Measurements from ENCODE around the gene FNDC3A. TPM values are rescaled to one million over a fixed set of nuclear protein-coding genes. Genes with fewer than 3 reads are reported as not detected.

The FNDC3A gene
- total and polyA plus RNA-seq, 9 of the 15 experiments (the other 6 are each of a cell fraction or from before 2014, with no cell fraction given): 4.1 to 22.0 (median 13.5) TPM

DNA sequence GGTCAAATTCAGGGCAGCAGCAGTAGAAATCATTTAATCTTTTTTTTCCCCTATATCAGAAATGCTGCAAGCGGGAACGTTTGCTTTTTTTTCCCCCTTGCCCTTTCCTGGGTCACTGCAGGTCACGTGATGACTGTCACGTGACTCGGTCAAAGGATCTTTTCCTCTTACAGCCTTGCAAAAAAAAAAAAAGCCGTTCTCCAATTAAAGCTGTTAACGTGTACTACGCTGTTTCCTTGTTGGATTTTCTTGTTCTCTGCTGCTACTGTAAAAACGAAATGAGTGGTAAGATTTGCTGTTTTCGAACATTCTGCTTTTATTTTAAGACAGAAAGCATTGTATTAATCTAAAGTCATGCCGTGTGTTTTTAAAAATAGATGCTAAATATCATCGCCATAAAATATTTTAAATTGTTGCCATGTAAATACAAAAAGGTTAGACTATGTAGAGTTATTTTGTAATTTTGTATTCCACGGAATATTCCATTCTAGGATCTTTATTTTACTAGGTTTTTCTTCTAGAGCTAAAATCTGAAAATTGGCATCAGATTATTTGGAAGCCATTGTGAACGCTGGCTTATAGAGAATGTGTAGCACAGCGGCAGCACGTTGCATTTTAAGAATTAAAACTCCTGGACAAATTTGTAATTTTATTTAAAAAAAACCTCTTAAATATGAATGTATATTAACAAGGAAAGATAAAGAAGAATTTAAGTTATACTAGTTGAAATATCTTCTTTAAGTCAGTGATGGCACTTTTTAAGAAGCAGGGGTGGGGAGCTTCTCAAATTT, 134.6 kb downstream of the FNDC3A start (continued):
- TF ChIP-seq, protein P1, sequence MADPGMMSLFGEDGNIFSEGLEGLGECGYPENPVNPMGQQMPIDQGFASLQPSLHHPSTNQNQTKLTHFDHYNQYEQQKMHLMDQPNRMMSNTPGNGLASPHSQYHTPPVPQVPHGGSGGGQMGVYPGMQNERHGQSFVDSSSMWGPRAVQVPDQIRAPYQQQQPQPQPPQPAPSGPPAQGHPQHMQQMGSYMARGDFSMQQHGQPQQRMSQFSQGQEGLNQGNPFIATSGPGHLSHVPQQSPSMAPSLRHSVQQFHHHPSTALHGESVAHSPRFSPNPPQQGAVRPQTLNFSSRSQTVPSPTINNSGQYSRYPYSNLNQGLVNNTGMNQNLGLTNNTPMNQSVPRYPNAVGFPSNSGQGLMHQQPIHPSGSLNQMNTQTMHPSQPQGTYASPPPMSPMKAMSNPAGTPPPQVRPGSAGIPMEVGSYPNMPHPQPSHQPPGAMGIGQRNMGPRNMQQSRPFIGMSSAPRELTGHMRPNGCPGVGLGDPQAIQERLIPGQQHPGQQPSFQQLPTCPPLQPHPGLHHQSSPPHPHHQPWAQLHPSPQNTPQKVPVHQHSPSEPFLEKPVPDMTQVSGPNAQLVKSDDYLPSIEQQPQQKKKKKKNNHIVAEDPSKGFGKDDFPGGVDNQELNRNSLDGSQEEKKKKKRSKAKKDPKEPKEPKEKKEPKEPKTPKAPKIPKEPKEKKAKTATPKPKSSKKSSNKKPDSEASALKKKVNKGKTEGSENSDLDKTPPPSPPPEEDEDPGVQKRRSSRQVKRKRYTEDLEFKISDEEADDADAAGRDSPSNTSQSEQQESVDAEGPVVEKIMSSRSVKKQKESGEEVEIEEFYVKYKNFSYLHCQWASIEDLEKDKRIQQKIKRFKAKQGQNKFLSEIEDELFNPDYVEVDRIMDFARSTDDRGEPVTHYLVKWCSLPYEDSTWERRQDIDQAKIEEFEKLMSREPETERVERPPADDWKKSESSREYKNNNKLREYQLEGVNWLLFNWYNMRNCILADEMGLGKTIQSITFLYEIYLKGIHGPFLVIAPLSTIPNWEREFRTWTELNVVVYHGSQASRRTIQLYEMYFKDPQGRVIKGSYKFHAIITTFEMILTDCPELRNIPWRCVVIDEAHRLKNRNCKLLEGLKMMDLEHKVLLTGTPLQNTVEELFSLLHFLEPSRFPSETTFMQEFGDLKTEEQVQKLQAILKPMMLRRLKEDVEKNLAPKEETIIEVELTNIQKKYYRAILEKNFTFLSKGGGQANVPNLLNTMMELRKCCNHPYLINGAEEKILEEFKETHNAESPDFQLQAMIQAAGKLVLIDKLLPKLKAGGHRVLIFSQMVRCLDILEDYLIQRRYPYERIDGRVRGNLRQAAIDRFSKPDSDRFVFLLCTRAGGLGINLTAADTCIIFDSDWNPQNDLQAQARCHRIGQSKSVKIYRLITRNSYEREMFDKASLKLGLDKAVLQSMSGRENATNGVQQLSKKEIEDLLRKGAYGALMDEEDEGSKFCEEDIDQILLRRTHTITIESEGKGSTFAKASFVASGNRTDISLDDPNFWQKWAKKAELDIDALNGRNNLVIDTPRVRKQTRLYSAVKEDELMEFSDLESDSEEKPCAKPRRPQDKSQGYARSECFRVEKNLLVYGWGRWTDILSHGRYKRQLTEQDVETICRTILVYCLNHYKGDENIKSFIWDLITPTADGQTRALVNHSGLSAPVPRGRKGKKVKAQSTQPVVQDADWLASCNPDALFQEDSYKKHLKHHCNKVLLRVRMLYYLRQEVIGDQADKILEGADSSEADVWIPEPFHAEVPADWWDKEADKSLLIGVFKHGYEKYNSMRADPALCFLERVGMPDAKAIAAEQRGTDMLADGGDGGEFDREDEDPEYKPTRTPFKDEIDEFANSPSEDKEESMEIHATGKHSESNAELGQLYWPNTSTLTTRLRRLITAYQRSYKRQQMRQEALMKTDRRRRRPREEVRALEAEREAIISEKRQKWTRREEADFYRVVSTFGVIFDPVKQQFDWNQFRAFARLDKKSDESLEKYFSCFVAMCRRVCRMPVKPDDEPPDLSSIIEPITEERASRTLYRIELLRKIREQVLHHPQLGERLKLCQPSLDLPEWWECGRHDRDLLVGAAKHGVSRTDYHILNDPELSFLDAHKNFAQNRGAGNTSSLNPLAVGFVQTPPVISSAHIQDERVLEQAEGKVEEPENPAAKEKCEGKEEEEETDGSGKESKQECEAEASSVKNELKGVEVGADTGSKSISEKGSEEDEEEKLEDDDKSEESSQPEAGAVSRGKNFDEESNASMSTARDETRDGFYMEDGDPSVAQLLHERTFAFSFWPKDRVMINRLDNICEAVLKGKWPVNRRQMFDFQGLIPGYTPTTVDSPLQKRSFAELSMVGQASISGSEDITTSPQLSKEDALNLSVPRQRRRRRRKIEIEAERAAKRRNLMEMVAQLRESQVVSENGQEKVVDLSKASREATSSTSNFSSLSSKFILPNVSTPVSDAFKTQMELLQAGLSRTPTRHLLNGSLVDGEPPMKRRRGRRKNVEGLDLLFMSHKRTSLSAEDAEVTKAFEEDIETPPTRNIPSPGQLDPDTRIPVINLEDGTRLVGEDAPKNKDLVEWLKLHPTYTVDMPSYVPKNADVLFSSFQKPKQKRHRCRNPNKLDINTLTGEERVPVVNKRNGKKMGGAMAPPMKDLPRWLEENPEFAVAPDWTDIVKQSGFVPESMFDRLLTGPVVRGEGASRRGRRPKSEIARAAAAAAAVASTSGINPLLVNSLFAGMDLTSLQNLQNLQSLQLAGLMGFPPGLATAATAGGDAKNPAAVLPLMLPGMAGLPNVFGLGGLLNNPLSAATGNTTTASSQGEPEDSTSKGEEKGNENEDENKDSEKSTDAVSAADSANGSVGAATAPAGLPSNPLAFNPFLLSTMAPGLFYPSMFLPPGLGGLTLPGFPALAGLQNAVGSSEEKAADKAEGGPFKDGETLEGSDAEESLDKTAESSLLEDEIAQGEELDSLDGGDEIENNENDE (IDR thresholded peaks at IDR 0.05; ENCODE audit: low read depth, low read length): no peak
- TF ChIP-seq, protein P2, sequence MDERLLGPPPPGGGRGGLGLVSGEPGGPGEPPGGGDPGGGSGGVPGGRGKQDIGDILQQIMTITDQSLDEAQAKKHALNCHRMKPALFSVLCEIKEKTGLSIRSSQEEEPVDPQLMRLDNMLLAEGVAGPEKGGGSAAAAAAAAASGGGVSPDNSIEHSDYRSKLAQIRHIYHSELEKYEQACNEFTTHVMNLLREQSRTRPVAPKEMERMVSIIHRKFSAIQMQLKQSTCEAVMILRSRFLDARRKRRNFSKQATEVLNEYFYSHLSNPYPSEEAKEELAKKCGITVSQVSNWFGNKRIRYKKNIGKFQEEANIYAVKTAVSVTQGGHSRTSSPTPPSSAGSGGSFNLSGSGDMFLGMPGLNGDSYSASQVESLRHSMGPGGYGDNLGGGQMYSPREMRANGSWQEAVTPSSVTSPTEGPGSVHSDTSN (CRISPR knock-in tag; IDR thresholded peaks at IDR 0.05; ENCODE audit: low read depth): no peak
- TF ChIP-seq, protein P2 (tag; conservative IDR thresholded peaks at IDR 0.05; ENCODE audit: low read depth): no peak
- TF ChIP-seq RAD51 (IDR thresholded peaks at IDR 0.05; ENCODE audit: borderline replicate concordance, low read depth) (peak; percentile 100), FIP1L1 (IDR thresholded peaks at IDR 0.05; ENCODE audit: low read depth, low read length, poor library complexity, severe bottlenecking) (no peak), FOXA3 (CRISPR knock-in tag; conservative IDR thresholded peaks at IDR 0.05 in 1 of 2, IDR thresholded peaks at IDR 0.05 in 1 of 2) (no peak), DMBX1 (CRISPR knock-in tag; IDR thresholded peaks at IDR 0.05; ENCODE audit: borderline replicate concordance) (no peak), KLF13 (tag; IDR thresholded peaks at IDR 0.05; ENCODE audit: borderline replicate concordance, low read depth) (no peak), ZBTB7A (IDR thresholded peaks at IDR 0.05; ENCODE audit: borderline replicate concordance, control insufficient read depth, low read depth, low read length) (no peak)
